Endothelial cell of umbilical vein (primary cell): ENCODE measurements around the gene LAG3. TPM values are rescaled to one million over a fixed set of nuclear protein-coding genes. Genes with fewer than 3 reads are reported as not detected.

Source experiments
- BruUV-seq: library from RNA; stranded (reverse); fragments of 400-500 nt; replicated peaks from 2 replicates; lab custom pipeline; 2021; lab: Mats Ljungman, UMichigan
- CTCF ChIA-PET: fragments of 300-600, 350-600 bp; sonication (Branson Sonifier 250); formaldehyde crosslinking; loops from one replicate; lab custom pipeline; 2021; ENCODE audit warnings: antibody characterized with exemption, inconsistent platforms; lab: Charles Lee
- POLR2A ChIA-PET: fragments of 300-600, 350-600 bp; sonication (Branson Sonifier 250); formaldehyde crosslinking; loops from one replicate; lab custom pipeline; 2021; ENCODE audit warnings: antibody characterized with exemption, inconsistent platforms; lab: Charles Lee
- DNase-seq: peaks from one replicate; pipeline ENCODE4 v3.0.0-alpha.2; 2011; ENCODE audit warnings: low read depth, low spot score
- FAIRE-seq: peaks from 2 replicates; lab custom pipeline; 2011; peaks lifted over from hg19 to GRCh38; lab: Jason Lieb, UNC
- H2AFZ ChIP-seq: 2 replicates; pipeline ENCODE4 v1.6.0; 2012; ENCODE audit warnings: low read depth, low read length, control low read depth, inconsistent platforms
- H3K27ac ChIP-seq: 2 replicates; pipeline ENCODE4 v1.5.1; 2011; ENCODE audit warnings: low read depth, mild to moderate bottlenecking, control low read depth, low read length, moderate library complexity; ENCODE audit not compliant: insufficient read depth
- H3K27me3 ChIP-seq, 2 experiments: 2 replicates each; pipeline versions ENCODE4 v1.6.0 to v1.6.1; 2011; ENCODE audit warnings: low read length in 2 of 2, mixed read lengths in 1 of 2; ENCODE audit not compliant: control insufficient read depth in 2 of 2, insufficient read depth in 2 of 2
- H3K36me3 ChIP-seq, 2 experiments: 2 replicates in 1 of 2; 3 replicates in 1 of 2; pipeline ENCODE4 v1.5.1; 2011; ENCODE audit warnings: low read length in 2 of 2, mild to moderate bottlenecking in 1 of 2, moderate library complexity in 1 of 2; ENCODE audit not compliant: control insufficient read depth in 2 of 2, insufficient read depth in 2 of 2; ENCODE audit errors: extremely low read depth in 1 of 2
- H3K4me1 ChIP-seq: 3 replicates; pipeline ENCODE4 v1.5.1; 2011; ENCODE audit warnings: mild to moderate bottlenecking, low read length; ENCODE audit not compliant: control insufficient read depth, insufficient read depth; ENCODE audit errors: extremely low read depth
- H3K4me2 ChIP-seq: 2 replicates; pipeline ENCODE4 v1.6.1; 2011; ENCODE audit warnings: low read length, control low read depth, mixed read lengths; ENCODE audit not compliant: insufficient read depth
- H3K4me3 ChIP-seq, 3 experiments: fragments of 200-600 bp in 1 of 3; sonication (generic), shearing (Covaris generic) in 1 of 3; replicated peaks in 1 of 3; 2 replicates each; pipeline ENCODE4 v1.5.1; 2011 to 2016; ENCODE audit warnings: control low read depth in 3 of 3, low read length in 3 of 3, mild to moderate bottlenecking in 2 of 3, inconsistent platforms in 1 of 3, low read depth in 1 of 3, moderate library complexity in 1 of 3; ENCODE audit not compliant: insufficient read depth in 1 of 3
- H3K79me2 ChIP-seq: 2 replicates; pipeline ENCODE4 v1.6.0; 2012; ENCODE audit warnings: low read length, inconsistent platforms; ENCODE audit not compliant: control insufficient read depth, insufficient read depth
- H3K9ac ChIP-seq: replicated peaks from 2 replicates; pipeline ENCODE3; 2011; ENCODE audit warnings: low read length, control low read depth; ENCODE audit not compliant: insufficient read depth; ENCODE audit errors: extremely low read depth
- H3K9me1 ChIP-seq: replicated peaks from 3 replicates; pipeline ENCODE4 v1.6.0; 2011; ENCODE audit warnings: mild to moderate bottlenecking, low read length; ENCODE audit not compliant: control insufficient read depth, insufficient read depth; ENCODE audit errors: extremely low read depth
- H3K9me3 ChIP-seq: replicated peaks from 2 replicates; pipeline ENCODE4 v1.5.1; 2012; ENCODE audit warnings: low read length, inconsistent platforms; ENCODE audit not compliant: control insufficient read depth, insufficient read depth
- H4K20me1 ChIP-seq: replicated peaks from 2 replicates; pipeline ENCODE3; 2011; ENCODE audit warnings: mild to moderate bottlenecking, low read length; ENCODE audit not compliant: control insufficient read depth, insufficient read depth; ENCODE audit errors: extremely low read depth
- EZH2 ChIP-seq: IDR thresholded peaks from 2 replicates; pipeline ENCODE4 v1.6.1; 2012; ENCODE audit warnings: borderline replicate concordance, low read depth, mild to moderate bottlenecking, moderate library complexity, low read length, inconsistent platforms; ENCODE audit not compliant: severe bottlenecking
- FOS ChIP-seq: IDR thresholded peaks from 2 replicates; pipeline ENCODE4 v1.6.1; 2011; ENCODE audit warnings: mild to moderate bottlenecking, low read length, moderate library complexity, borderline replicate concordance; ENCODE audit not compliant: insufficient read depth
- GATA2 ChIP-seq: IDR thresholded peaks from 2 replicates; pipeline ENCODE4 v1.7.0; 2011; ENCODE audit warnings: low read depth, mild to moderate bottlenecking, moderate library complexity, mixed read lengths, low read length; ENCODE audit not compliant: insufficient read length, insufficient read depth
- JUN ChIP-seq: IDR thresholded peaks from 2 replicates; pipeline ENCODE4 v1.6.1; 2011; ENCODE audit warnings: borderline replicate concordance, low read depth; ENCODE audit not compliant: insufficient read length, insufficient read depth
- MYC ChIP-seq: IDR thresholded peaks from one replicate; pipeline ENCODE4 v1.6.1; 2011; ENCODE audit warnings: mild to moderate bottlenecking, low read depth, low read length
- POLR2A ChIP-seq: IDR thresholded peaks from 2 replicates; pipeline ENCODE4 v1.6.1; 2012; ENCODE audit warnings: low read depth, mild to moderate bottlenecking, control low read depth, low read length
- POLR2AphosphoS5 ChIP-seq: IDR thresholded peaks from 2 replicates; pipeline ENCODE4 v1.6.1; 2012; ENCODE audit warnings: low read depth, mild to moderate bottlenecking, control low read depth, low read length, moderate library complexity; ENCODE audit not compliant: insufficient read depth
- dilution Hi-C: fragments of 300-500 bp; cut with MboI; formaldehyde crosslinking; loops from one replicate; pipeline ENCODE4 v1.15.0; 2019; ENCODE audit warnings: low sequenced_read_pairs; ENCODE audit not compliant: extremely low pct_ligation_motif_present
- intact Hi-C: fragments of 100-400 bp; cut with micrococcal nuclease; formaldehyde crosslinking; loops from one replicate; pipeline ENCODE4 v1.10.0; 2022
- polyA plus RNA-seq, 4 experiments: library from polyadenylated mRNA; depleted of rRNA in 3 of 4; stranded (reverse) in 3 of 4; unstranded in 1 of 4; fragments of >200 nt; gene quantifications; 2 replicates each; pipeline versions ENCODE4 v1.2.1 to v1.2.3, GENCODE V29; 2011 to 2012; ENCODE audit warnings: missing spikeins in 1 of 4
- total RNA-seq: library from RNA; stranded (reverse); gene quantifications from 2 replicates; pipeline ENCODE4 v1.2.3, GENCODE V29; 2021
- TF ChIP-seq, protein P1 (sequence below), 2 donors: IDR thresholded peaks; 1 replicate in 1 of 2; 2 replicates in 1 of 2; pipeline ENCODE4 v1.5.1; 2011; ENCODE audit warnings: low read length in 2 of 2, mild to moderate bottlenecking in 2 of 2, moderate library complexity in 2 of 2, control low read depth in 1 of 2, inconsistent platforms in 1 of 2, low read depth in 1 of 2; ENCODE audit not compliant: insufficient read depth in 1 of 2; ENCODE audit errors: extremely low read depth in 1 of 2
- TF ChIP-seq, protein P2 (sequence below): IDR thresholded peaks from 2 replicates; pipeline ENCODE4 v1.6.1; 2011; ENCODE audit not compliant: insufficient read depth, insufficient read length

LAG3 gene
- total and polyA plus RNA-seq, 2 donors (not counting 3 experiments of a cell fraction or from before 2014, with no cell fraction given): 1.3 to 3.8 TPM

DNA sequence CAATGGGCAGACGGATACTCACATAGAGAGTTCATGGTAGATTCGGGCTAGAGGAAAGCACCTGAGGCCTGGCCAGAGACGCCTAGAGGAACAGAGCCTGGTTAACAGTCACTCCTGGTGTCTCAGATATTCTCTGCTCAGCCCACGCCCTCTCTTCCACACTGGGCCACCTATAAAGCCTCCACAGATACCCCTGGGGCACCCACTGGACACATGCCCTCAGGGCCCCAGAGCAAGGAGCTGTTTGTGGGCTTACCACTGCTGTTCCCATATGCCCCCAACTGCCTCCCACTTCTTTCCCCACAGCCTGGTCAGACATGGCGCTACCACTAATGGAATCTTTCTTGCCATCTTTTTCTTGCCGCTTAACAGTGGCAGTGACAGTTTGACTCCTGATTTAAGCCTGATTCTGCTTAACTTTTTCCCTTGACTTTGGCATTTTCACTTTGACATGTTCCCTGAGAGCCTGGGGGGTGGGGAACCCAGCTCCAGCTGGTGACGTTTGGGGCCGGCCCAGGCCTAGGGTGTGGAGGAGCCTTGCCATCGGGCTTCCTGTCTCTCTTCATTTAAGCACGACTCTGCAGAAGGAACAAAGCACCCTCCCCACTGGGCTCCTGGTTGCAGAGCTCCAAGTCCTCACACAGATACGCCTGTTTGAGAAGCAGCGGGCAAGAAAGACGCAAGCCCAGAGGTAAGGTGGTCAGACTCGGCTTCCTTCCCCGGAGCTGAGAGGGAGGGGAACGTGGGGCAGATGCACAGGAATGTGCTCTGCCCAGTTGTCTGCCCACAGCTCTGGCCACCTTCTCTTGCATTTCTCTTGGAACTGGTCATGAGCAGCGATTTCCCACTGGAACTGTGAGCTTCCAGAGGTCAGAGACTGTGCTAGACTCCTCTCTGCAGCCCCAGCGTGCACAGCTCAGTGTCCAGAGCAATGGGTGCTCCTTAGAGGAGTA is 16.9 kb downstream of the LAG3 start, which contains the start of gene CD4:
Gene CD4 (plus strand): TSS at position 557 of the 953 bp plus-strand sequence. CDS start 10,611 bp downstream, outside the sequence.
- TF ChIP-seq EZH2 (no peak), POLR2AphosphoS5 (no peak), POLR2A (no peak), GATA2 (no peak), MYC (no peak), FOS (no peak), JUN (no peak)
- TF ChIP-seq, protein P1, sequence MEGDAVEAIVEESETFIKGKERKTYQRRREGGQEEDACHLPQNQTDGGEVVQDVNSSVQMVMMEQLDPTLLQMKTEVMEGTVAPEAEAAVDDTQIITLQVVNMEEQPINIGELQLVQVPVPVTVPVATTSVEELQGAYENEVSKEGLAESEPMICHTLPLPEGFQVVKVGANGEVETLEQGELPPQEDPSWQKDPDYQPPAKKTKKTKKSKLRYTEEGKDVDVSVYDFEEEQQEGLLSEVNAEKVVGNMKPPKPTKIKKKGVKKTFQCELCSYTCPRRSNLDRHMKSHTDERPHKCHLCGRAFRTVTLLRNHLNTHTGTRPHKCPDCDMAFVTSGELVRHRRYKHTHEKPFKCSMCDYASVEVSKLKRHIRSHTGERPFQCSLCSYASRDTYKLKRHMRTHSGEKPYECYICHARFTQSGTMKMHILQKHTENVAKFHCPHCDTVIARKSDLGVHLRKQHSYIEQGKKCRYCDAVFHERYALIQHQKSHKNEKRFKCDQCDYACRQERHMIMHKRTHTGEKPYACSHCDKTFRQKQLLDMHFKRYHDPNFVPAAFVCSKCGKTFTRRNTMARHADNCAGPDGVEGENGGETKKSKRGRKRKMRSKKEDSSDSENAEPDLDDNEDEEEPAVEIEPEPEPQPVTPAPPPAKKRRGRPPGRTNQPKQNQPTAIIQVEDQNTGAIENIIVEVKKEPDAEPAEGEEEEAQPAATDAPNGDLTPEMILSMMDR (IDR thresholded peaks at IDR 0.05; ENCODE audit: extremely low read depth in 1 of 2, insufficient read depth in 1 of 2, low read depth in 1 of 2, low read length in 2 of 2): no peak
- TF ChIP-seq, protein P2, sequence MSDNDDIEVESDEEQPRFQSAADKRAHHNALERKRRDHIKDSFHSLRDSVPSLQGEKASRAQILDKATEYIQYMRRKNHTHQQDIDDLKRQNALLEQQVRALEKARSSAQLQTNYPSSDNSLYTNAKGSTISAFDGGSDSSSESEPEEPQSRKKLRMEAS: no peak
- Histone ChIP-seq H3K4me3 (no peak within 1 kb of the TSS), H3K9ac (no peak within 1 kb of the TSS), H2AFZ (no peak within 1 kb of the TSS), H3K79me2 (no peaks in the 10 kb centered on the region), H3K9me1 (no peaks in the 10 kb centered on the region), H3K27ac (no peak within 1 kb of the TSS), H3K4me2 (no peak within 1 kb of the TSS), H3K36me3 (no peaks in the 10 kb centered on the region), H3K4me1 (no peaks in the 10 kb centered on the region), H4K20me1 (no peaks in the 10 kb centered on the region), H3K27me3 (peaks cover 3 to 5% of the 10 kb centered on the region in 2 experiments), H3K9me3 (no peaks in the 10 kb centered on the region)
- ChIA-PET POLR2A (no interaction called here), CTCF (interaction anchor here (1.2 to 2.3 kb wide), 2 partner anchors 36 kb away, joined by 6 to 9 read pairs; partner anchors contain the start of gene MLF2)
- FAIRE-seq (no peak), DNase-seq (no peak)
- no TSS peak for BruUV-seq
- intact Hi-C loops: no loop called here
- dilution Hi-C loops: no loop called here
